Measurements from ENCODE around the gene TMBIM1. TPM values are rescaled to one million over a fixed set of nuclear protein-coding genes. Genes with fewer than 3 reads are reported as not detected.

TMBIM1 gene, protein sequence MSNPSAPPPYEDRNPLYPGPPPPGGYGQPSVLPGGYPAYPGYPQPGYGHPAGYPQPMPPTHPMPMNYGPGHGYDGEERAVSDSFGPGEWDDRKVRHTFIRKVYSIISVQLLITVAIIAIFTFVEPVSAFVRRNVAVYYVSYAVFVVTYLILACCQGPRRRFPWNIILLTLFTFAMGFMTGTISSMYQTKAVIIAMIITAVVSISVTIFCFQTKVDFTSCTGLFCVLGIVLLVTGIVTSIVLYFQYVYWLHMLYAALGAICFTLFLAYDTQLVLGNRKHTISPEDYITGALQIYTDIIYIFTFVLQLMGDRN
- total RNA-seq = 9.4 TPM

DNA sequence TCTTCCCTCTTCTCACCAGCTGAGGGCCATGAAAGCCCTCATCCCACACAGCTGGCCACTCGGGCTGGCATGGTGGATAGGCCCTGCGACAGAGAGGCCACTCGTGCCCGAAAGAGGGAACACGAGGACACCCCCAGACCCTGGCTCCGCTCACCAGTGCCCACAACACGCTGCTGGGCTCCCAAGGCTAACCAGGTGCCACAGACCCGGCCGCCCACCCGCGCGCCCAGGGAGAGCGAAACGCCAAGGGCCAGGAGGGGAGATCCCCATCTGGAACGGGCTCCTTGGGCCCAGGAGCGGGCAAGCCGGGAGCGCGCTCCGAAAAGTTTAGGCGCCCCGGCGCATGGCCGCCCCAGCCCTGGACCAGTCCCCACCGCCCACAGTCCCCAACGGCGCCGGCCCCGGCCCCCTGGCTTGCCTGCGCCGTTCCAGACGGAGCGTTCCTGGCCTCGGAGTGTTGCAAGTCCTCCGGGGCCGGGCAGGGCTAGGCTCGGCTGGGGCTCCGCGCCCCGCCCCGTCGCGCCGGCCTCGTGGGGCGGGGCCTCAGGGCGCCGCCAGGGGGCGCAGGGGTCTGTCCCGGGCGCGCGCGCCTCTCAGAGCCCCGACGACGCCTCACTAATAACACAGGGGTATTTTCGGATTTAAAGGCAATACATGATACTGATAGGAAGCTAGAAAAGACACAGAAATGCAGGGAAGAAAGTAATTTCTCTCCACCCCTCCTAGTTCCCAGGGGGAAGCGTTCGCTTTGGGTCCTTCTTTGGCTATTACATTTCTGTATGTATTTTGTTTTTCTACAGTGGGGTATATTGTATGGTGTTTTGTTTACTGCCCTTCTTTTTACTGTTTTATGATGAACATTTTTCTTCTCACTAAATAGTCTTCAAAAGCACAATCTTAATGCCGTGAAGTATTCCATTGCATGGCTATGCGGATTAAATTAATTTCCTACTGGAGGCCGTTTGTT lies at the start of gene TMBIM1:
TMBIM1 (minus strand) TSS at position 456 of the 967 bp plus-strand sequence. CDS start 10,362 bp downstream, outside the sequence.
- no peak for FAIRE-seq

DNA sequence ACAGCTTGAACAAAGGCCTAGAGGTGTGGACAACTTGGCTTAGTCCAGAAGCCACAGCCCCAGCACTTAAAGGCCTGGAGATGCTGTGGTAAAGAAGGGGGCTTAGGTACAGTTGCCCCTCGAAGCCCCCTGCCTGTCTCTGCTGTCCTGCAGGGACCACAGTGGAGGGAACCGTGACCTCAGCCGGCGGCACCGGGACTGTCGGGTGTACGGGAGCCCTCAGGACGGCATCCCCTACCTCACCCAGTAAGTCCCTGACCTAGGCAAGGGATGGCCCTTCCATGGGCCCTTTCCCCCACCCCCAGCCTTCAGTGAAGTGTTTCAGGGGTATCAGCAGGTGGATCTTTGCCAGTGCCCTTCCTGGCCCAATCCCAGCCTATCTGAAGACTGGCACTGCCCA lies 49.1 kb upstream of the TMBIM1 start:
- no peak for DNase-seq (ENCODE audit: low spot score in 2 of 2)
- no peak for FAIRE-seq

More for the DNA sequence above, at the start of gene TMBIM1:
- peak; percentile 87 to 92 for DNase-seq (ENCODE audit: low spot score in 2 of 2)

DNA sequence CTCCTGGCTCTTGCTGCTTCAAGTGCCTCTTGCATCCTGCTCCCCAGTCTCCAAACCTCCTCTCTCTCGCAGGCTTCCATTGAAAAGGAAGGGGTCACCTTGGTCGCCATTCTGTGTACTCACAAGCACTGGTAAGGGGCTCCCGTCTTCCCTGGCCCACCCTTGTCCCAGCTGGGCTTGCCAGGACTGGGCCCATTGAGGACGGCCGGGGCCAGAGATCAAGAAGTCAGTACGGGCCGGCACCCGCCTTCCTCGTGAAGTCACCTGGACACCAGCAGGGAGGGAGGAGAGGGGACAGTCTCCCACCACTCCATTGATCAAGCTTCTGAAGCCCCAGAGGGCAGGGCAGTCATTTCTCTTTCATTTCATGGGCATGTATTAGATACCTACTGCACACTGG lies 48.4 kb upstream of the TMBIM1 start:
- FAIRE-seq = no peak

DNA sequence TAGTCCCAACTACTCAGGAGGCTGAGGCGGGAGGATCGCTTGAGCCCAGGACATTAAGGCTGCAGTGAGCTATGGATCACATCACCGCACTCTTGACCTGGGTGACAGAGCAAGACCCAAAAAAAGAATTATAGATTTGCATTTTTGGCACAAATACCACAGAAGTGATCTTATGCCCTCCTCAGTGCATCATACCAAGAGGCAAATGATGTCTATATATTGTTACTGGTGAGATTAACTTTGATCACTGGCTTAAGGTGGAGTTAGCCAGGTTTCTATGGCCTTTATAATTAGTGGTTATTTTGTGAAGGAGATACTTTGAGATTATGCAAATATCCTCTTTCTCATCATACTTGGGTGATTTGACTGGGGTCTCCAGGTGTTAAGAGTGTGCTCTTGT lies 42.2 kb upstream of the TMBIM1 start:
- DNase-seq (ENCODE audit: low spot score in 2 of 2) (no peak), FAIRE-seq (no peak)

More for the DNA sequence above, 48.4 kb upstream of the TMBIM1 start:
- DNase-seq (ENCODE audit: low spot score in 2 of 2) = no peak

DNA sequence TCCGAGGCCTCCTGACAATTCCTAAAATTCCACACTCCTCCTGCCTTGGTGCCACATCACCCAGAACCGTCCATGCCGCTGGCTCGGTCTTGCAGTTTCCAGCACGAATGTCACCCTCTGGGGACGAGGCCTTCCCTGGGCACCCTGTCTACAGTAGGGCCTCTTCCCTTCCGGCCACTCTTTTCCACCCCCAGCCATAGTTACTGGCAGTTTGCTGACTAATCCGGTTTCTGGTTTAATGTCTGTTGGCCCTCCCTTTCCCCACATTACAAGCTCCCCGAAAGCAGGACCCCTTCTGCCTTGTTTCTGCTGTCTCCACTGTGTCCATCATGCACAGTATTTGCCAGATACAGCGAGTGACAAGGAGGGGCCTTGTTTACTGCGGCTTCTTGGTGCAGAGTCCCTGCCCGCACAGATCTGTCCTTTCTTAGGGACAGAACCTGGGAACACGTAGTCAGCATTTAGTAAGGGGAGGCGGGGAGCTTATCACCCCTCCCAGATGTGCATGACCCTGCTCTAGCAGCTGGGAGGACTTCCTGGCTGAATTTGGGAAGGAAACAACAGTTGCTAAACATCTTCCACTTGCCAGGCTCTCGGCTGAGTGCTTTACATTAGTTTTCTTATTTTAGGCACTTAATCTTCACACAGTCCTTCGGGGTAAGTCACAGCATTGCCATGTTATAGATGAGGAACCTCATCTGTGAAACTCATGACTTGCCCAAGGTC lies 40.8 kb upstream of the TMBIM1 start:
- DNase-seq (ENCODE audit: low spot score in 2 of 2) (no peak), FAIRE-seq (no peak)

DNA sequence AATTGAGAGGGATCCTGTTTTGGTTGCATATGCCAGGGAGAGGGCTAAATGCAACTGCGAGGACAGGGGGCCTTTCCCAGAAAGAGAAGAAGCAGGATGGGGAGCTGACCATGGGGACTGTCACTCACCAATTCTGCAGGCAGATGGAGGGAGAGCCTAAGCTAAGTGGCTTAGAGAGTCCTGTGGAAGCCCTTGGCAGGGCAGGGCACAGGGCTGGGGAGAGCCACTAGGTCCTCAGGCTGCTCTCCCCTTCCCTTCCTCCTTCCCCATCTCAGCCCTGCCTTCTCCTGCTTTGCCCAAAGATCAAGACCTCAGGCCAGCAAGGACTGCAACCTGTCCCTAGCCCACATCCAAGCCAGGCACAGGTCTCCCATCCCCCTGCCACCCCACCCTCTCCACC lies 40.0 kb upstream of the TMBIM1 start:
- DNase-seq (ENCODE audit: low spot score in 2 of 2) (no peak), FAIRE-seq (no peak)

DNA sequence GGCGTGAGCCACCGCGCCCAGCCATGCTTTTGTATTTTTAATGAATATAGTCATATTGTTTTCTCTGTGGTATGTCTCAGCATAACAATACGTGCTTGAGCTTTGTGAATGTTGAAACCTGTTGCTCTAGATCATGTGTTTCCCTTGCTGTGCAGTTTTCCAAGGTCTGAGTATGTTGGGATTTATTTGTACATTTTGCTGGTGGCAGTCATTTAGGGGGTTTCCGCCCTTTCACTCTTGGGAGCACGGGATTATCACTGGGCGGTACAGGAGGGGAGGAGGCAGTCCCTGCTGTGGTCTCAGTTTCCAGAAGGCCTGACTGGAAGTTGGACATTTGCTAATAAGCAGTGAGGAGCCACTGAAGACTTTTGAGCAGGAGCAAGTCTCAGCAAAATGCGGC lies 39.4 kb upstream of the TMBIM1 start:
- DNase-seq (ENCODE audit: low spot score in 2 of 2) = no peak
- FAIRE-seq = no peak

DNA sequence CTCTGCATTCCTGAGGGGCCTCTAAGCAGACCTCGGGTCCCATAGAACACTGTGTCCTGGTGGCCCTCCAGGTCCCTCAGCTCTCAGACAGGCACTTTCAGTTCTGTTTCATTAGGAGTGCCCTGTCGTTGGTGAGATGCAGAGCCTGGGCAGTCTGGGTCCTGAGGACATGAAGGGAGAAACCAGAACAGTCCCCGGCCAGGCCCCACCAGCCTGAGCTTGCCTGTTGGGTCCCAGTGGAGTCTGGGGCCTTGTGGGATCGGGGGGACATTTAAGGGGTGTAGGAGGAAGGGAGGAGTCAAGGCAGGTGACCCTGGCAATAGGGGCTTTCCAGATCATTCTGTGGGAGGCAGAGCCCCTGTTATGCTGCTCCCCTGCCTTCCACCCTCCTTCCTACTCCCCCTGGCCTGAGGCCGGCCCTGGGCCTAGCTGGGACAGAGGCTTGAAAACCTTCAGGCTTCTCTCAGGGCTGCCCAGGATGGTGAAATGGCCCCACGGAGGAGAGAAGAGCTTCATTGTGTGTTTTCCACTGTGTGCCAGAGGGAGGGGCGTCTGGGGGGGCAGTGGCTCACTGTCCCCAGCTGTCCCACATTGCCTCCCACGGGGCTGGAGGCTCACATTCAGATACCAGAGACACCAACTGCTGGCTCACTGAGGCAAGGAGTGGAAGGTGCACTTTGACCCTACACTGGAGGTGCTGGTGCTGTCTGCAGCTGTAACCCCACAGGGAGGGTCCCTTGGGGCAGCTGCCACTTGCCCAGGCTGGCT lies 37.7 kb upstream of the TMBIM1 start:
- no peak for FAIRE-seq
- DNase-seq (ENCODE audit: low spot score in 2 of 2) = no peak

DNA sequence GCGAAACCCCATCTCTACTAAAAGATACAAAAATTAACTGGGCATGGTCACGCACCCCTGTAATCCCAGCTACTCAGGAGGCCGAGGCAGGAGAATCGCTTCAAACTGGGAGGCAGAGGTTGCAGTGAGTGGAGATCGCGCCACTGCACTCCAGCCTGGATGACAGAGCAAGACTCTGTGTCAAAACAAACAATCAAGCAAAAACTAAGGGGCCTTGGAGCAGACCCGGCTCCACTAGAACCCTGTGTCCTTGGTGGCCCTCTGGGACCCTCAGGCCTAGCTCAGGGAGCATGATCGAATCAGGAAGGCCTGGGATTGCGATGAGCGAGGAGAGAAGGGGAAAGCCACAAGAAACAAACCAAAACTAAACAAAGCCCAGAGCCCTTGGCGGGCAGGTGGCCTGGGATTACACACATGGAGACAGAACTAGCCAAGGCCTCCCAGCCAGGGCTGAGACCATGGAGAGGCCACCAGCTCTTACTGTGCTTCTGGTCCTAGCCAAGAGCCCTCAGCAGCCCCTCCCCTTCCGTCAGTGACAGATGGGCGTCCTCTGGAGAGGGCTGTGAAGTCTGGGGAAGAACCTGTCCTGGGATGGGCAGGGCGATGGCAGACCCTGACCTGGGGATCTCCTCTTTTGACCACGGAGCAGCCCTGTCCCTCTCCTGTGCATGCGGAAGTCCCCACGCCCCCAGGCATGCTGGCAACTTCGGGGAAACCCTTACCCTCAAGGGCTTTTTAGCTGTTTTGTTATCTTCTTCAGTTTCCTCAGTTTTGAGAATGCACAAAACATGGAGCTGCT lies 36.9 kb upstream of the TMBIM1 start:
- DNase-seq (ENCODE audit: low spot score in 2 of 2) (no peak), FAIRE-seq (no peak)

DNA sequence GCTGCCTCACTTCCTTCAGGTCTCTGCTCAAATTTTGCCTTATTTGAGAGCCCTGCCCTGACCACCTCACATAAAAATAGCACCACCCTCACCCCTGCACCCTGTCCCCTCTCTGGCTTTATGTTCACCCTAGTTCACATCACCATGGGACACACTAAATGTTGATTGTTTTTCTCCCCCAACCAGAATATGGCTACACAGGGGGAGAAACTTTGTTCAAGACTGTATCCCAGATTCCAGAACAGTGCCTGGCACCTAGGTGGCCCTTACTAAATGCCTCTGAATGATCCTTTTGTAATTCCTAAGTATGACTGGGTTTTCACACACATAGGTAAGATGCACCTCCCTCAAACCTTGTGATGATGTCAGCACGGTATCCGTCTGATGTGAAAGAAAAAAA lies 36.0 kb upstream of the TMBIM1 start:
- no peak for DNase-seq (ENCODE audit: low spot score in 2 of 2)
- FAIRE-seq = no peak

DNA sequence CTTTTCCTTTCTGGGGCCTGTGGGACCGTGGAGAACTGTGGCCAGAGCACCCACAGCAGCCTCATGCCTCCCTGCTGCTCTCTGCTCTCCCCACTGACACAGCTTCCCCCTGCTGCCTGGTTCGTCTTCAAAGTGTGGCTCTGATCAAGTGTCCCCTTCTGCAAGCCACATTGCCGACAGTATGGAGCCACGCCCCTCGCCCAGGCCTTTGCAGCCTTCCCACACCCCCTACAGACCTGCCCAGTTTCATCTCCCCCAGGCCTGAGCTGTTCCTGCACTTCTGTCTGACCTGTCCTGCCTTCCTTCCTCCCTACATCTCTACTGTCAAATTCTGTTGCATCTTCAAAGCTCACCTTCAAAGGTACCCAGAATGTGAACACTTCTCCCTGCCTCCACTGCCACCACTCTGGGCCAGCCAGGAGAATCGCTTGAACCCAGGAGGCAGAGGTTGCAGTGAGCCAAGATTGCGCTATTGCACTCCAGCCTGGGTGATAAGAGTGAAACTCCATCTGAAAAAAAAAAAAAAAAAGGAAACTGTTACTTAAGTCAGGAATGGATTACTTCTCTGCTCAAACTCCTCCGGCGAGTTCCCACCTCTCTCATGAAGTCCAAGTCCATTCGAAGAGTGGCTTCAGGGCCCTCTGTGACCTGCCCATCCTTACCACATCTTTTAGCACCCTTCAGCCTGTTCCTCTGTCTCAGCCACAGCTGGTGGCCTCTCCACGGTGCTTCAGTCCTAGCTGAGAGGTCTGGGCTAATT lies 35.3 kb upstream of the TMBIM1 start:
- FAIRE-seq = no peak
- no peak for DNase-seq (ENCODE audit: low spot score in 2 of 2)

DNA sequence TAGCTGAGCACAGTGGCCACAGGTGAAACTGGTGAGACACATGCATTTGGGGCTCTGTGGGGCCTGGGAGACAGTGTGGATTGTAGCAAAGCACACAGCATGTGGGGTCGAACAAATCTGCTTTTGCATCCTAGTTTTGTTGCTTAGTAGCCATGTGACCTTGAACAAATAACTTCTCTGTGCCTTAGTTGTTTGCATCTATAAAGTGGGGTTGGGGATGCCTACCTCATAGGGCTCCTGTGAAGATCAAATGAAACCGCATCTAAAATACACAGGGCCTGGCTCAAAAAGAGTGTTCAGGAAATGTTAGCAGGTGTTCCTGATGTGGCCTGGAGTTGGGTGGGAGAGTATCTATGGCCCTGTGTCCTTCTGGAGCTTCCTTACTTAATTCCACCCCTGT lies 34.0 kb upstream of the TMBIM1 start:
- FAIRE-seq (no peak), DNase-seq (ENCODE audit: low spot score in 2 of 2) (no peak)

DNA sequence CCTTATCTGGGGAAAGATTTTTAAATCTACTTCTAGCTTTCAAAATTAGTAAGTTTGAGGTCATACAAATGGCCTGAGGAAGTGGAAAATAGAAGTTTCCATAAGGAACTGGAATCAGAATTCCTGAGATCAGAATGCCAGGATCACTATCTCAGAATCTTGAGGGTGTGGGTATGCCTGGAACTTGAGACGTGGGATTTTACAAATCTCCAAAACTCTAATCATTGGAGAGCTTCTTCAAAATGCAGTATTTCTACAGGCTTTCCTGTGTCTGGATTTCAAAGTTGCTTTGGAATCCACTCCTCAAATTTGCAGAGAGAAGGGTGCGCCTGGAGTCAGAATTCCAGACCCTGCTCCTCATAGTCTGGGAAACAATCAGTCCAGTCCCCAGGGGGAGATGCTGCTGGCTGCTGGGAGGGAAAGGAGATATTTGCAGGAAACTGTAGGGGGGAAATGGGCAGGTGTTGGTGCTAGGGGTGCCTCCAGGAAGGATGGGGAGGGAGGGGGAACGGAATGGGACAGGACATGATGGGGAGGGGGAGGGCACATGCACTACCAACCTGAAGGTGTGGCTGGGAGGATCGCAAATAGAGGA lies 33.4 kb upstream of the TMBIM1 start:
- no peak for DNase-seq (ENCODE audit: low spot score in 2 of 2)
- no peak for FAIRE-seq

DNA sequence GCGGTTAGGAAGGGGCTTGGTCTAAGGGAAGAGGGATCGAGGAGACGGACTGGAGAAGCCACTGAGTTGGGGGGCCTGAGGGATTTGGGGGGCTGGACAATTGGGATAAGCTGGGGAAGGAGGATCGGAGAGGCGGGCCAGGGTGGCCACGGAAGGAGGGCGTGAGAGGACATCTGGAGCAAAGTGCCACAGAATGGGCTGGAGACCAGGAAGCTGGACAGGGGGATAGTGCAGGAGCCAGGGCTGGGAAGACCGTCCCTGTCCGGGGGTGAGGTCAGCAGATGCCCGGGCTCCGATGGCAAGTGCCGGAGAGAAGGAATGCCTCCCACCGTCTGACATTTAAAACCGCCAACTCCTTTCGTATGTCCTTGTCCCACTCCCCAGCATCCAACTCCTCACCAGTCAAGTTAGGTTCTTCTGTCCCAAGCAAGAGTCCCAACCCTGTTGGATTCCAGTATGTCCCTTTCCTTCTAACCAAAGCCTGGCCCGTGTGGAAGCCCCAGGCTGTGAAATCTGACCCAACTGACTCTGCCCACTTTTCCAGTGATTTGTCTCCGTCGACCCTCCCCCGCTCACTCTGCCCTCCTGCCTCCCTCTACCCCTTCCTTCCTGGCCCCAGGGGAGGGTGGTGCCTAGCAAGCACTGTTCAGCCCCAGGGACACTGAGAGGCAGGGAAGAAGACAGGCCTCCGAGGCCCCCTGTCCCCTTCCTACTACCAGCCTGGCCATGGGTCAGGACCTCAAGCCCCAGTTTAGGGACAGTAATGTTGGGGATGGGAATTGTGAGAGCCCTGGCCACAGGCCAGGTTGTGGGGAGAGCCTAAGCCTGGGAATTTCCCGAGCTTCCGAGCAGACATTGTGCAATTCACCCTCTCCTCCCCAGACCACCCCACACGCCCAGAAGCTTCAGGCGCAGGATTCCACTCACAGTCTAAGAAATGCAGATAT lies 31.5 kb upstream of the TMBIM1 start:
- DNase-seq (ENCODE audit: low spot score in 2 of 2) (no peak), FAIRE-seq (no peak)

DNA sequence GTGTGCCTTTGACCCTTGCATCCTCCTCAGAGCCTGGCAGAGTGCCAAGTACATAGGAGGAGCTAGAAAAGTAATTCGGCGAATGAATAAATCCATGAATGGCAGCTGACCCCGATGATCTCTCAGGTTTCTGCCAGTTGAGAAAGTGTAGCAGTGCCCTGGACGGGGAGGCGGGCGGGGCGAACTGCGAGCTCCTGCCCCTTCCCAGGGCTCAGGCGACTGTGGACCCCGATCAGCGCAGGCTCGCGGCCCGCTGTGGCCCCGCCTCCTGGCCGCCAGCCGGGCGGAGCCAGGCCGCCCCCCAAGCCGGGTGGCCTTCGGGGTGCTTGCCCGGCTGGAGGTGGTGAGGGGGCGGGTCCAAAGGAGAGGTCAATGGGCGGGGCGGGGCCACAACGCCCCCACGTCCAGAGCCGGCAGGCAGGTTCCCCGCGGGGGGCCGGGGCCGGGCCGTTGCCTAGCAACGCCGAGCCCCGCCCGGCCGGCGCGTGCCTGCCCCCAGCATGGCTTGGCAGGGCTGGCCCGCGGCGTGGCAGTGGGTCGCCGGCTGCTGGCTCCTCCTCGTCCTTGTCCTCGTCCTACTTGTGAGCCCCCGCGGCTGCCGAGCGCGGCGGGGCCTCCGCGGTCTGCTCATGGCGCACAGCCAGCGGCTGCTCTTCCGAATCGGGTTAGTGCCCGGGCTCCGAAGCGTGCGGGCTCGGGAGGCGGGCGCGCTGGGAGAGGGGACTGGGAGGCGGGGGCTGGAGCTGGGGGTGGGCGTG lies 30.6 kb upstream of the TMBIM1 start:
- DNase-seq (ENCODE audit: low spot score in 2 of 2) = peak; percentile 91 to 95
- no peak for FAIRE-seq

DNA sequence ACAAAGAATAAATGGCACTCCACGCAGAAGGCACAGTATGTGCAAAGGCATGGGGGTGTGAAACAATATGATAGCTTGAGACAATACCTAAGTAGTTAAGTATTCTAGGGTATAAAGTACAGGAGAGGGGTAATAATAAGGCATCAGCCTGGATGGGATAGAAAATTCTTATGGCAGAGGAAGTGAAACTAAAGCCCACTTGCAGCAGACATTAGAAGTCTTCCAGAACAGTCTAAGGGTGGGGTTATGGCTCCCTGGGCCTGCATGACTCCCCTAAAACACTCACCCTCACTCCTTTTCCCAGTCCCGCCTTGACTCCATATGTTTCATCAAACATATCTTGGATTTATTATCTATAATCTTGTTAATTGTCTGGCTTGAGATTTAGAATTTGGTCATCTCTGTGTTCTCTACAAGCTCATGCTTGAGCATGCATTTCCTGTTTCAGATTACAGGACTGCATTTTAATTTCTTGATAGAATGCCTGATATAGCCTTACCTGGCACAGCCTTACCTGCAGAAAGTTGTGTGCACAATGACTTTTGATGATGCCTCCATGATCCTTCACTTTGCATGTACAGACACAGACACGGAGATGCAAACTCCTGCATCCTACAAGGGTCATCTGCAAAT lies 28.5 kb upstream of the TMBIM1 start:
- no peak for FAIRE-seq
- no peak for DNase-seq (ENCODE audit: low spot score in 2 of 2)
